Left ventricle myocardium superior (tissue), 1 donor: ENCODE measurements around the gene BLCAP. TPM values are rescaled to one million over a fixed set of nuclear protein-coding genes. Genes with fewer than 3 reads are reported as not detected.
"Not testable (repeated sequence)": the region's sequence is repeated elsewhere in the genome, so short reads cannot be mapped to it uniquely, and the experiment has no call there.

Experiments used
- ATAC-seq: fragments of 200-7000 bp; cut with Tn5 transposase; one replicate; pipeline ENCODE4 v1.9.1; 2020; ENCODE audit warnings: mild to moderate bottlenecking, moderate library complexity
- DNase-seq: peaks from one replicate; pipeline ENCODE4 v3.0.0-alpha.2; 2020
- intact Hi-C: fragments of 100-400 bp; cut with micrococcal nuclease; formaldehyde crosslinking; loops from one replicate; pipeline ENCODE4 v1.11.0; 2022
- total RNA-seq: library from RNA; stranded (reverse); fragmentation: NEBNext Ultra II Directional; extraction: Animal tissue kit (Norgen Biotek cat#: 25700); gene quantifications from one replicate; pipeline ENCODE4 v1.2.1, GENCODE V29; 2021
- donor health status: DM: no; HTN: yes; CAD: no; lungs with severe emphysema.

The BLCAP gene
- total RNA-seq, 1 donor from 2014 or later, result 93.8 TPM

DNA sequence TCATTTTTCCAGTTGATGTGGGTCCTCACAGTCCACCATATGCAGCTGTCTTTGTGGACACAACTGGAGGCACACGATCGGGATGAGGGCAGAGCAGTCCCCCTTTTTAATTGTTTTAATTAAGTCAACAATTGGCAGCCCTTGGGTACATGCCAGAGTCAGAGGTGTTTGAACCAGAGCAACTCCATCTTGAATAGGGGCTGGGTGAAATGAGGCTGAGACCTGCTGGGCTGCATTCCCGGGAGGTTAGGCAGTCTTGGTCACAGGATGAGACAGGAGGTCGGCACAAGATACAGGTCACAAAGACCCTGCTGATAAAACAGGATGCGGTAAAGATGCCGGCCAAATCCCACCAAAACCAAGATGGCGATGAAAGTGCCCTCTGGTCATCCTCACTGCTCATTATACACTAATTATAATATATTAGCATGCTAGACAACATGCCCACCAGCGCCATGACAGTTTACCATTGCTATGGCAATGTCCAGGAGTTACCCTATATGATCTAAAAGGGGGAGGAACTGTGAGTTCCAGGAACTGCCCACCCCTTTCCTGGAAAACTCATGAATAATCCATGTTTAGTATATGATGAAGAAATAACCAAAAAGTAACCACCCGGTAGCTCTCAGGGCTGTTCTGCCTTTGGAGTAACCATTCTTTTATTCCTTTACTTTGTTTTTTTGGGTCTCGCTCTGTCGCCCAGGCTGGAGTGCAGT lies 31.8 kb upstream of the BLCAP start:
- ATAC-seq (no peak), DNase-seq (no peak)
- intact Hi-C loops, result loop anchor here (10.0 kb wide), 1 partner anchor 665 kb away; no protein-coding TSS in a partner anchor

GRCh38 chr20:37558779-37559178 lies 31.1 kb upstream of the BLCAP start:
- ATAC-seq, result no peak
- intact Hi-C loops, result no loop called here

DNA sequence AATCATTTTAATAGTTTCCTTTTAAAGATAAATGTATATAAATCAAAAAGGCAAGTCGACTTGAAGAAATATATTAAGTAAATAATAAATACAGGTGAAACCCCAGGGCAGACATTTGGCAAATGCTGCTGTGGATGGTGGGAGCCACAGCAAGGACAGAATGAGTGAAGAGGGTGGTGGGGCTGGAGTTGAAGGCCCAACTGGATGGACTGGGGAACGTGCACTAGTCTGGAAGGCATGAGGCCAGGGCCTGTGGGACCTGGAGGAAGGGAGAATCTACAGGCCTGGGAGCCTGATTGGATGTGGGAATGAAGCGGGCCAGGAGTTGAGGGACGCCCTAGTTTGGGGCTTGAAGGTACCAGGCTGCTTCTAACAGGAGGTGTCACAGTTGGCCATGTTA lies 30.6 kb upstream of the BLCAP start:
- ATAC-seq (no peak), DNase-seq (no peak)
- intact Hi-C loops, result no loop called here

More at GRCh38 chr20:37558779-37559178, 31.1 kb upstream of the BLCAP start:
- no peak for DNase-seq

DNA sequence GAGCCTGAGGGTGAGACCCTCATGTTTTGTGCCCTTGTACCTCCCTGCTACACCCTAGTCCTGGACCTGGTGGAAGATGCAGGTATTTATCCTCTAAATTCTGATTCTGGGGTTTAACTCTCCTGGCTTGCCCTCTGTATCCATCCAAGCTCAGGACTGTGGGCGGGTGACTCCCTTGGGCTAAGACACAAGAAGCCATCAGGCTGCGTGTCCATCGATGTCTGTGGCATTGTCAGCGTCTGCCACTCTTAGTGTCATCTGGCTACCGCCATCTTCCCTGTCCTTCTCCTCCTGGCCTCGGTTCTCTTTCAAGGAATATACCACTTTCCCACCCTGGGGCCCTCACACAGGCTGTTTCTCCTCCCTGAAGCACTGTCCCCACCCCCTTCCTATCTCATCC lies 28.9 kb upstream of the BLCAP start:
- DNase-seq (no peak), ATAC-seq (no peak)
- intact Hi-C loops, result no loop called here

DNA sequence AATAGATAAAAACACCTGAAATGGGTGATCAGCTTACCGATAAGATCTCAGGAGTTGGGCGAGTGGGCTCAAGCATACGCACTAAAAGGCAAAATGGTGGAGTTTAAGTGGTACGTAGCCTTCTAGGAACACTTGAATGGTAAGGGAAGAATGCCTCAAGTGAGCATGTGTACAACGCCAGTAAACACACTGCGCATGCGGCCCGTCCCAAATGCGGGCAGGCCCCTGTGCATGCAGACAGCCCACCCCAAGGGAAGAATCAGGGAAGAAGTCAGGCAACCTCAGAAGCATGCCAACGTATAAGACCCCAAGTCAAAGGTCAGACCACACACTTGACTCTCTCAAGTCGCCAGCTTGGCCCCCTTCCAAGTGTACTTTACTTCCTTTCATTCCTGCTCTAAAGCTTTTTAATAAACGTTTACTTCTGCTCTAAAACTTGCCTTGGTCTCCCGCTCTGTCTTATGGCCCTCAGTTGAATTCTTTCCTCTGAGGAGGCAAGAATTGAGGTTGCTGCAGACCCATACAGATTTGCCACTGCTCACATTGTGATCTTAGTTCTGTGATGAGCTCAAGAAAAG lies 27.1 kb upstream of the BLCAP start:
- ATAC-seq, DNase-seq, intact Hi-C loops: not testable (repeated sequence)

GRCh38 chr20:37552415-37552814 lies 24.7 kb upstream of the BLCAP start:
- DNase-seq (no peak), ATAC-seq (no peak)
- intact Hi-C loops, result no loop called here

DNA sequence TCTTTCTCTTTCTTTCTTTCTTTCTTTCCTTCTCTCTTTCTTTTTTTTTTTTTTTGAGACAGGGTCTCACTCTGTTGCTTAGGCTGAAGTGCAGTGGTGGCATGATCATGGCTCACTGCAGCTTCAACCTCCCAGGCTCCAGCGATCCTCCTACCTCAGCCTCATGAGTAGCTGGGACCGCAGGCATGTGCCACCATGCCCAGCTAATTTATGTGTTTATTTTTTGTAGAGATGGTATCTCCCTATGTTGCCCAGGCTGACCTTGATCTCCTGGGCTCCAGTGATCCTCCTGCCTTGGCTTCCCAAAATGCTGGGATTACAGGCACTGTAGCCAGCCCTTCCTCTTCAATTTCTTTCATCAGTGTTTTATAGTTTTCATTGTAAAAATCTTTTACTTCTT lies 24.0 kb upstream of the BLCAP start:
- ATAC-seq, intact Hi-C loops, DNase-seq: not testable (repeated sequence)

- DNase-seq, ATAC-seq, intact Hi-C loops: not testable (repeated sequence)
Observed at GRCh38 chr20:37550101-37550920, 22.6 kb upstream of the BLCAP start.

DNA sequence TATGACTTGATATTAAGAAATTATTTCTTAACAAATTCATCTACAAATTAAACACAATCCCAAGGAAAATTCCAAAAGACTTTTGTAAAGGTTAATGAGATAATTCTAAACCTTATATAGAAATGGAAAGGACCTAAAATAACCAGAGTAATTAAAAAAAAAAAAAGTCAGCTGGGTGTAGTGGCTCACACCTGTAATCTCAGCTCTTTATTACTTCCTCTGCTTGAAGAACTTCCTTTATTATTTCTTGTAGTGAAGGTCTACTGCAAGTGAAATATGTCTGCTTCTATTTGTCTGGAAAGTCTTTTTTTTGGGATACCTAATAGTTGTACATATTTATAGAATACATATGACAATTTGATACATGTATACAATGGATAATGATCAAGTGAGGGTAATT lies 20.2 kb upstream of the BLCAP start:
- no peak for DNase-seq
- intact Hi-C loops, result no loop called here
- no peak for ATAC-seq

- intact Hi-C loops, result no loop called here
- no peak for DNase-seq
- ATAC-seq, result no peak
Observed at GRCh38 chr20:37545516-37545915, 17.8 kb upstream of the BLCAP start.

- DNase-seq (no peak), ATAC-seq (no peak)
- intact Hi-C loops, result no loop called here
Observed at GRCh38 chr20:37544386-37544785, 16.7 kb upstream of the BLCAP start.

DNA sequence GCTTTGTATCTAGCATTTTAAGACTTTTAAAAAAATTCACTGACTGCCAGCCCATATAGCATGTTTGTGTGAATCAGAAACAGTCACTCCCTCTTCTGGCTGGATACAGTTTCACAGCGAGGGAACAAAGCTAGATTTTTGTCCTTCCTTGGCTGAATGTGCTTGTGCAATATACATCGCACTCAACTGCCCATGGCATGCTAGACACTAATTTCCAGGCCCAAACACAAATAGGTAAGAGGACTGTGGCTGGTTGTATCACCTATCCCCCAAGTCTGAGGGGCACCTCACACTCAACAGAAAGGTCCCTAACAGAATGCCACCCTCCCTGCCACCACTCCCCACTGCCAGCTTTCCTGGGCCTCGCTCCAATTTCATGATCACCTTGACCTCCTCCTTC lies 16.2 kb upstream of the BLCAP start:
- ATAC-seq (no peak), DNase-seq (no peak)
- intact Hi-C loops, result no loop called here

- ATAC-seq, result no peak
- intact Hi-C loops, result no loop called here
- no peak for DNase-seq
Observed at GRCh38 chr20:37542281-37542680, 14.6 kb upstream of the BLCAP start.

DNA sequence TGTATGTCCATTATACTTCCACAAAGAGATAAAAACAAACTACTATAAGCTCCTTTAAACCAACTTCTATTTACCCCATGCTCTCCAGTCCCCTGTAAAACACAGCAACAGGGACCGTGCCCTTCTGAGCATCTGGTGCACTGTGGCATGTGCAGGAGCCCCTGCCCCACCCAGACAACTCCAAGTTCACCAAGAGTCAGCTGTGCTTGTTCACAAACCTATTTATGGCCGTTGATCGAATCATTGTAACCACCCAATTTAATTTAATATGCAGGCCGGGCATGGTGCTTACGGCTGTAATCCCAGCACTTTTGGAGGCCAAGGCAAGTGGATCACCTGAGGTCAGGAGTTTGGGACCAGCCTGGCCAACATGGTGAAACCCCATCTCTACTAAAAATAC lies 13.7 kb upstream of the BLCAP start:
- DNase-seq, result no peak
- intact Hi-C loops, result no loop called here
- ATAC-seq, result no peak

- intact Hi-C loops, DNase-seq, ATAC-seq: not testable (repeated sequence)
Observed at GRCh38 chr20:37540838-37541237, 13.2 kb upstream of the BLCAP start.

- intact Hi-C loops, result no loop called here
- ATAC-seq, result no peak
Observed at GRCh38 chr20:37540001-37540400, 12.3 kb upstream of the BLCAP start.

DNA sequence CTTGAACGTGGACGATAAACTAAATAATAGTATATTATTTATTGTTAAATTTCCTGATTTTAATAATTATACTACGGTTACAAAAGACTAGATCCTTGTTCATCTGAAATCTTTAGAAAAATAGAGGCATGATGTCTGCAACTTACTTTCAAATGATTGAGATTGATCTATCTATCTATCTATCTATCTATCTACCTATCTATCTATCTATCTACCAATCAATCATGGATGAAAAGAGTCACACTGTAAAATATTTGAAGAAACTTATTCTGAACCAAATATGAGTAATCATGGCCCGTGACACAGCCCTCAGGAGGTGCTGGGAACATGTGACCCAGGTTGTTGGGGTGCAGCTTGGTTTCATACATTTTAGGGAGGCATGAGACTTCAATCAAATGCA lies 11.7 kb upstream of the BLCAP start:
- no peak for DNase-seq
- no peak for ATAC-seq
- intact Hi-C loops, result no loop called here

More at GRCh38 chr20:37540001-37540400, 12.3 kb upstream of the BLCAP start:
- DNase-seq, result no peak

- intact Hi-C loops, result no loop called here
- ATAC-seq, result peak; percentile 20
- DNase-seq, result no peak
Observed at GRCh38 chr20:37538003-37538402, 10.3 kb upstream of the BLCAP start.

- intact Hi-C loops, result no loop called here
- ATAC-seq (no peak), DNase-seq (no peak)
Observed at GRCh38 chr20:37537505-37537904, 9.8 kb upstream of the BLCAP start.

GRCh38 chr20:37535443-37536132 lies 7.9 kb upstream of the BLCAP start:
- intact Hi-C loops, result no loop called here
- DNase-seq, result no peak
- no peak for ATAC-seq
